Measurements from ENCODE around the gene ARSG.

Gene ARSG

DNA sequence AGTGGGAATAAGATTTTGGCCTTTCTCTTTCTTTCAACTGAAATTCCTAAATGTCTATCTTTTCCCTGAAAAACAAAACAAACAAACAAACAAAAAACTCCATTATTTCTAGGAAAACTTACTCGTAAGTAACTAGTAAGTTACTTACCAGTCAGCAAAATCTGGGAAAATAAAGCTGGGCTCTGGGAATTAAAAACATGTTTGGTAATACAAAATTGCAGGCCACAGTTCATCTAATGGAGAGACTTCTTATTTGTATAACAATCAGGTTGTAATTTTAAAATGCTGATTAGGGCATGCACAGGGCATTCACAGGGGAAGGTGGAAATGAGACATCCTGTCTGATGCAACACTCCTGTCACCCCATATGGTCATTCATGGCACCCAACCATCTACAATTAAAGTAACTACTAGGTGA is 169.8 kb downstream of the ARSG start:
- no peaks in the 10 kb centered on the region for H3K27me3 ChIP-seq (ENCODE audit: control insufficient read depth in 1 of 2, insufficient read depth in 2 of 2, low read length in 2 of 2)
- no peaks in the 10 kb centered on the region for H3K9me3 ChIP-seq (ENCODE audit: control insufficient read depth in 1 of 2, low read length in 2 of 2)
- H3K9ac ChIP-seq (ENCODE audit: low read depth in 1 of 2, low read length in 2 of 2): no peak overlapping the region
- no peak overlapping the region for H3K4me3 ChIP-seq (ENCODE audit: low read depth in 1 of 2, low read length in 2 of 2)
- no peaks in the 10 kb centered on the region for H3K36me3 ChIP-seq (ENCODE audit: control insufficient read depth in 1 of 2, insufficient read depth in 2 of 2, low read length in 2 of 2)
- peaks cover 22 to 25% of the 10 kb centered on the region in 2 donors for H3K4me1 ChIP-seq (ENCODE audit: control insufficient read depth in 1 of 2, insufficient read depth in 2 of 2, low read length in 2 of 2)
- no peak overlapping the region for H3K27ac ChIP-seq (ENCODE audit: low read depth, low read length)

DNA sequence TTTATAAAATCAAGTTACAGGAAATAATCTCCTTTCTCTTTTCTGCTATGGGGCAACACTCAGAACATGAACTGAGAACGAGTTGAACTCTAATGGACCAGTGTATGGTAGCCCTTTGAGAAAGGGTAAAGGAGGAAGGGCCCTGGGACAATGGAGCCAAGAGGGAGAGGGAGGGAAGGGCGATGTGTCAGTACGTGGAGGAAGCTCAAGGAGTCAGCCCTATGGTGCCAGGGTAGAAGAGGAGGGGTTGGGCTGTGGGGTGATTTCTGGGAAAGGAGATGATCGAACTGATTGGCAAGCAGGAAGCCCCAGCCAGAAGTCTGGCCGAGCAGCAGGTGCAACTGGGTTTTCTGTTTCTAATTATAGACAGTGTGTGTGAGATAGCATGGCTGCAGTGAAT is 170.3 kb downstream of the ARSG start:
- H3K9ac ChIP-seq (ENCODE audit: low read depth in 1 of 2, low read length in 2 of 2): no peak overlapping the region
- H3K4me3 ChIP-seq (ENCODE audit: low read depth in 1 of 2, low read length in 2 of 2): no peak overlapping the region
- no peak overlapping the region for H3K27ac ChIP-seq (ENCODE audit: low read depth, low read length)

DNA sequence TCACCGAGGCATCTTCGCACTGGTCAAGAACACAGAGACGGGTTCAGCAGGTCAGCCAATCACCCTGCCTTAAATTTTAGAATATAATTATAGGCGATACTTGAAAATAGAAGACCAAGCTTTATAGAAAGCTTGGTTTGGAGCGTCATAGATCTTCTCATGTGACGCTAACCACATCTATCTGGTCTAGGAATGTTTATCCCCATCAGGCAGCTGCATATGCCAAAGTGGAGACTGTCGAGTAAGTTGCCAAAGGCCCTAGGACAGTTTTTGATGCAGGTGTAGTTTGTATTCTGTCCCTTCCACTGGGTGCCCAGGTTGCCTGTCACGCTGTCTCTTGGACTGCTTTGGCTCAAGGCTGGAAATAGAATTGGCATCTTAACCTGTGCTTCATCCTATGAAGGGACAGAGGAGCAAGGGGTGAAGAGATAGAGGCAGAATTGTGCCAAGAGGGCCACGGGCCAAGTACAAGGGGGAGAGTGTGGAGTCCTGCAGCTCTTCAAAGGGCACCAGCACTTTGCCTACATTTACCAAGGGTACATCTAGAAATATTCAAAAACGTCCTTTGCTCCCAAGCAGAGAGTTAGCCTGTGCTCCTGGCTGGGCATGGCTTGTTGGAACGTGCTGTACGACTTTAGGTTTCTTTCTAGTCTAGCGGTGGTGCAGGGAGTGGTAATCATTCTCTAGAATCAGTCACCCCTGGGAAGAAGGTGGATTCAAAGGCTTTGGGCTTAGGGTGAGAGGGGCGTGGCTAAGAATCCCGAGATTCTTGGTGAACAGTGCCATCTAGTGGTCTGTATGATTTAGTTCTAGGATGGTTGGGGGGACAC is 171.3 kb downstream of the ARSG start:
- Histone ChIP-seq H3K27me3 (ENCODE audit: control insufficient read depth in 1 of 2, insufficient read depth in 2 of 2, low read length in 2 of 2) (no peaks in the 10 kb centered on the region), H3K27ac (ENCODE audit: low read depth, low read length) (no peak overlapping the region), H3K4me3 (ENCODE audit: low read depth in 1 of 2, low read length in 2 of 2) (no peak overlapping the region), H3K9ac (ENCODE audit: low read depth in 1 of 2, low read length in 2 of 2) (no peak overlapping the region), H3K36me3 (ENCODE audit: control insufficient read depth in 1 of 2, insufficient read depth in 2 of 2, low read length in 2 of 2) (no peaks in the 10 kb centered on the region), H3K4me1 (ENCODE audit: control insufficient read depth in 1 of 2, insufficient read depth in 2 of 2, low read length in 2 of 2) (peaks cover 16 to 21% of the 10 kb centered on the region in 2 donors), H3K9me3 (ENCODE audit: control insufficient read depth in 1 of 2, low read length in 2 of 2) (no peaks in the 10 kb centered on the region)

More for the DNA sequence above, 170.3 kb downstream of the ARSG start:
- H3K4me1 ChIP-seq (ENCODE audit: control insufficient read depth in 1 of 2, insufficient read depth in 2 of 2, low read length in 2 of 2): peaks cover 18 to 23% of the 10 kb centered on the region in 2 donors
- H3K27me3 ChIP-seq (ENCODE audit: control insufficient read depth in 1 of 2, insufficient read depth in 2 of 2, low read length in 2 of 2): no peaks in the 10 kb centered on the region
- no peaks in the 10 kb centered on the region for H3K9me3 ChIP-seq (ENCODE audit: control insufficient read depth in 1 of 2, low read length in 2 of 2)
- H3K36me3 ChIP-seq (ENCODE audit: control insufficient read depth in 1 of 2, insufficient read depth in 2 of 2, low read length in 2 of 2): no peaks in the 10 kb centered on the region

DNA sequence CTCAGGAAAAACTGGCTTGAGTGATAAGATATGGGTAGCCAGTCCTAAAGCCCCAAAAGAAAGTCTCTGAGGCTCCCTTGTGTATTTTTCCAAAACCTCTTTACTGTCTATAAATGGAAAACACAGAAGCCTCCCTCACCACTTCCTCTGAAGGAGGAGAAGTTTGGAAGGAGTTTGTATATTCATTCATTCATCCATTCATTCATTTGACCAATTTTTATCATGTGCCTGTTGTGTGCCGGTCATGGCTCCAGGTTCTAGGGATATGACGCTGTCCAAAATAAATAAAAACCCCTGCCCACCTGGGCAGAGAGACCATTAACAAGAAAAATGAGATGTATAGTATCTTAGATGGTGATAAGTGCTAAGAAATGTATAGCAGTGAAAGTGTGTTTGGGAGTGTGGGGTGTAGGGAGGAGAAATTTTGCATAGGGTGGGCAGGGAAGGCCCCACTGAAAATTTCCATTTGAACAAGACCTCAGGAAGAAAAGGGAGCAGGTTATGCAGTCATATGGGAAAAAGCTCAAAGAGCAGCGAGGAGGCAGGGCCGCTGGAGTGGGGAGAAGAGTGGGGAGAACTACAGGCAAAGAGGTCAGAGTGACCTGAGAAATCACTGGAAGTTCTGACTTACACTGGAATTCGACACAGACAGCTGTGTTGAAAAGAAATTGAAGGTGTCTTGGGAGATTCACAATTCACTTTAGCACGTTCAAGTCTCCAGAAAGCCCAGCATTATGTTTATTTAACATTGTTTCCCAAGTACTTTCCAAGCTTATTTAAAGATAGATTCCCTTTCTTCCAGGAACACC is 172.1 kb downstream of the ARSG start:
- H3K27me3 ChIP-seq (ENCODE audit: control insufficient read depth in 1 of 2, insufficient read depth in 2 of 2, low read length in 2 of 2): no peaks in the 10 kb centered on the region
- no peak overlapping the region for H3K4me3 ChIP-seq (ENCODE audit: low read depth in 1 of 2, low read length in 2 of 2)
- no peak overlapping the region for H3K9ac ChIP-seq (ENCODE audit: low read depth in 1 of 2, low read length in 2 of 2)
- no peaks in the 10 kb centered on the region for H3K36me3 ChIP-seq (ENCODE audit: control insufficient read depth in 1 of 2, insufficient read depth in 2 of 2, low read length in 2 of 2)
- no peaks in the 10 kb centered on the region for H3K9me3 ChIP-seq (ENCODE audit: control insufficient read depth in 1 of 2, low read length in 2 of 2)
- peaks cover 11 to 15% of the 10 kb centered on the region in 2 donors for H3K4me1 ChIP-seq (ENCODE audit: control insufficient read depth in 1 of 2, insufficient read depth in 2 of 2, low read length in 2 of 2)
- H3K27ac ChIP-seq (ENCODE audit: low read depth, low read length): no peak overlapping the region

DNA sequence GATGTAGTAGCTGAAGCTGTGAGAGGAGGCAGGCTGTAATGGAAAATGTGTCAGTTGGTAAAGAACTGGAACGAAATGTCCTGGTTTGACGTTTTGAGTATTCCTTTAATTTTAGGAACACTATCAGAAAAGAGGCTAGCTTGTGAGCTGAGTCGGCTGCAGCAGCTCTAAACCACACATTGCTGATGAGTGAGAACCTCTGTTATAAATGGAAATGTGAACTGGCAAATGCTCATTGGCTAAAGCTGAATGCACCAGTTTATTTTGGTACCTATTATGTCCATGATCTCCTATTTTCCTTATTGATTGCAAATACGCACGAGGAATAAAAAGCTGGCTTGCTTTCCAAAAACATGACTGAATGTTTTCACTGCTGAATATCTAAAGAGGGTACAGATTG is 177.0 kb downstream of the ARSG start:
- Histone ChIP-seq H3K27ac (ENCODE audit: low read depth, low read length) (no peak overlapping the region), H3K36me3 (ENCODE audit: control insufficient read depth in 1 of 2, insufficient read depth in 2 of 2, low read length in 2 of 2) (no peaks in the 10 kb centered on the region), H3K4me3 (ENCODE audit: low read depth in 1 of 2, low read length in 2 of 2) (no peak overlapping the region), H3K9ac (ENCODE audit: low read depth in 1 of 2, low read length in 2 of 2) (no peak overlapping the region), H3K9me3 (ENCODE audit: control insufficient read depth in 1 of 2, low read length in 2 of 2) (no peaks in the 10 kb centered on the region), H3K27me3 (ENCODE audit: control insufficient read depth in 1 of 2, insufficient read depth in 2 of 2, low read length in 2 of 2) (no peaks in the 10 kb centered on the region), H3K4me1 (ENCODE audit: control insufficient read depth in 1 of 2, insufficient read depth in 2 of 2, low read length in 2 of 2) (no peaks in the 10 kb centered on the region)

DNA sequence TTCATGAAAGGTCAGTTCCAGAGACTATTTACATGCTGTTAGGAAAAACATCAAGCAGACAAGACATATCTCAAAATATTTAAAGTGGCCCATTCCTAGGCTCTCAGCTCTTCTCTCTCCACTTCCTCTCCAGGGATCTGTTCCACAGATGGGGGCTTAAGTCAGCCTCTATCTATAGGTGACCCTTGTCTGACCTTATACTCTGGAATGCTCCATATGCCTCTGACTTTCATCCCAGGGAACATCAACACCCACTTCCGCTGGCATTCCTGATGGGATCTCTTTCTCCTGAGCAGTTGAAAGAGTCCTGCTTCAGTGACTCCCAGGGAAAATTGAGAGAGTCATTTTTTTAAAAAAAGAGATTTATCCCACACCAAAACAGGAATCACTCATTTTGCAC is 177.5 kb downstream of the ARSG start:
- Histone ChIP-seq H3K4me1 (ENCODE audit: control insufficient read depth in 1 of 2, insufficient read depth in 2 of 2, low read length in 2 of 2) (no peaks in the 10 kb centered on the region), H3K9ac (ENCODE audit: low read depth in 1 of 2, low read length in 2 of 2) (no peak overlapping the region), H3K9me3 (ENCODE audit: control insufficient read depth in 1 of 2, low read length in 2 of 2) (no peaks in the 10 kb centered on the region), H3K27ac (ENCODE audit: low read depth, low read length) (no peak overlapping the region), H3K36me3 (ENCODE audit: control insufficient read depth in 1 of 2, insufficient read depth in 2 of 2, low read length in 2 of 2) (no peaks in the 10 kb centered on the region), H3K27me3 (ENCODE audit: control insufficient read depth in 1 of 2, insufficient read depth in 2 of 2, low read length in 2 of 2) (no peaks in the 10 kb centered on the region), H3K4me3 (ENCODE audit: low read depth in 1 of 2, low read length in 2 of 2) (no peak overlapping the region)

Data from duodenal mucosa (tissue), 2 donors.